Measurements from ENCODE around the gene KMT2D.

KMT2D gene

DNA sequence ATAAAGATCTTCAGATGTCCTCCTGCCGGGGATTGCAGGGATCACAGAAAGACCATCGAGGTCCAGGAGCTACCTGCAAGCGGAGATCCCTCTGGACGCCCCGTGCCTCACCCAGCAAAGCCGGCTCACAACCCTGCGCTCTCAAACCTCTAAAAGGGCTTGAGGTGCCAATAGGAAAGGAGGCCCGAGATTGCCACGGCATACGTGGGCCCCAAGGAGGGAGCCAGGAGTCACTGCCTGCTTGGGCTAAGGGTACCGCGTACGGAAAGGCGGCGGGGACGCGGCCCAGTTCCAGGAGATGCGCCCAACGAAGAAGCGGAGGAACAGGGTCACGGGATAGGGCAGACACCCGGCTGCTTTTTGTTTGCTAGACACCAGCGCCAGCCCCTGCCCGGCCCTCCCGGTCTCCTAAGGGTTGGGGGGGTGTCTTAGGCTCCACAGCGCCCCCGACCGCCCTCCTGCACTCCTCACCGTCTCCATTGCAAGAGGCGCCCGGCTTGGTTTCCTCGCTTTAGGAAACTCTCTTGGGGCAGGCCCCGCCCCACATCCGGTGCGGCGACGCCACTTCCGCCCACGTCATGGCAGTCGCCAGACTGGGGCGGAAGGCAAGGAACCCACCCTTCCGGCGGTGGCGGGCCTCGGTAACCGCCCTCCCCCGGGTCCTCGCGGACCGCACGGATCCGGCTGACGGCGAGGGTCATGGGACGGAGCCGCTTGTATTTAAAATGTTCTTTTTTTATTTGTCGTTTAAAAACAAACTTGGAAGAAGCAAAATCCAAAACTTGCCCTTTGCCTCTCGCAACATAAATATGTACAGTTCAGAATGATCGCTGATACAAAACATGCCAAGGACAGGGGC lies 42.1 kb downstream of the KMT2D start, which contains the start of gene PRKAG1:
TSS of gene PRKAG1 (minus strand) at position 516 of the 859 bp plus-strand sequence. CDS start at position 480, 36 bp downstream.
- no peaks in the 10 kb centered on the region for H3K9me3 ChIP-seq (ENCODE audit: low read length)
- no peak within 1 kb of the TSS for H2AFZ ChIP-seq (ENCODE audit: low read length)
- H3K27ac ChIP-seq (ENCODE audit: low read depth, low read length, poor library complexity, severe bottlenecking): peak within 1 kb of the TSS; percentile 96
- H3F3A ChIP-seq (ENCODE audit: insufficient read depth, low read length): peaks cover 4% of the 10 kb centered on the region; the same call in 1 of the 2 replicates
- peak; percentile 56 for TF ChIP-seq CTCF (IDR thresholded peaks at IDR 0.05; ENCODE audit: low read length)
- TF ChIP-seq EZH2 (IDR thresholded peaks at IDR 0.05; ENCODE audit: borderline replicate concordance, low read length): no peak
- H3K79me2 ChIP-seq (ENCODE audit: insufficient read depth, low read length): no peaks in the 10 kb centered on the region
- peaks cover 29% of the 10 kb centered on the region for H3K36me3 ChIP-seq (ENCODE audit: insufficient read depth, low read length)
- H3K9me2 ChIP-seq (ENCODE audit: low read depth, low read length): no peaks in the 10 kb centered on the region
- H3K4me2 ChIP-seq (ENCODE audit: low read length): peak within 1 kb of the TSS; percentile 92
- H3K9ac ChIP-seq (ENCODE audit: low read length): peak within 1 kb of the TSS; percentile 83
- H4K20me1 ChIP-seq (ENCODE audit: insufficient read depth, low read length): no peaks in the 10 kb centered on the region
- peak within 1 kb of the TSS; percentile 81 for H3K4me3 ChIP-seq (ENCODE audit: low read depth, low read length, poor library complexity, severe bottlenecking)
- H3K4me1 ChIP-seq (ENCODE audit: insufficient read depth, low read length, severe bottlenecking): peaks cover 24% of the 10 kb centered on the region
- no peaks in the 10 kb centered on the region for H3K27me3 ChIP-seq (ENCODE audit: insufficient read depth, low read length)

DNA sequence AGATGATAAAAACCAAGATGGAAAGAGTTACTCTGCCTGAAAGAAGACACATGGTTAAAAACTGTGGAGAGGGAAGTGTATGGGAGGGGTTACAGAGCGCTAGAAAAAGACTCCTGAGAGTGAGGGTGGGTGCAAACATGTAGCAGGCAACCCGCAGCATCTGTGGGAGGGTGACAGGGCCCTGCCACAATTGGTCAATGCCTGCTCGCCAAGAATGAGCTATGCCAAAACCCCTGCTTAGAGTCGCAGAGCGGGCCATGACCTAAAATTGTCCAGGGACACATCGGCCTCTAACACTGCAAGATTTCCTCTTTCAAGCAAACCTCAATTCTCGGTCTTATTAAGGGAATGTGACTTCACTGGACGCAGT lies 42.7 kb downstream of the KMT2D start:
- Histone ChIP-seq H3K4me1 (ENCODE audit: insufficient read depth, low read length, severe bottlenecking) (peaks cover 28% of the 10 kb centered on the region), H3F3A (ENCODE audit: insufficient read depth, low read length) (peaks cover 4% of the 10 kb centered on the region; the same call in 1 of the 2 replicates), H3K9me2 (ENCODE audit: low read depth, low read length) (no peaks in the 10 kb centered on the region), H3K36me3 (ENCODE audit: insufficient read depth, low read length) (peaks cover 24% of the 10 kb centered on the region), H3K4me3 (ENCODE audit: low read depth, low read length, poor library complexity, severe bottlenecking) (peak overlapping the region; percentile 81), H3K9ac (ENCODE audit: low read length) (peak overlapping the region; percentile 83), H3K4me2 (ENCODE audit: low read length) (peak overlapping the region; percentile 92), H2AFZ (ENCODE audit: low read length) (no peak overlapping the region), H4K20me1 (ENCODE audit: insufficient read depth, low read length) (no peaks in the 10 kb centered on the region), H3K79me2 (ENCODE audit: insufficient read depth, low read length) (no peaks in the 10 kb centered on the region), H3K27me3 (ENCODE audit: insufficient read depth, low read length) (no peaks in the 10 kb centered on the region), H3K9me3 (ENCODE audit: low read length) (no peaks in the 10 kb centered on the region), H3K27ac (ENCODE audit: low read depth, low read length, poor library complexity, severe bottlenecking) (peak overlapping the region; percentile 46)
- TF ChIP-seq CTCF (IDR thresholded peaks at IDR 0.05; ENCODE audit: low read length) (no peak), EZH2 (IDR thresholded peaks at IDR 0.05; ENCODE audit: borderline replicate concordance, low read length) (no peak)

DNA sequence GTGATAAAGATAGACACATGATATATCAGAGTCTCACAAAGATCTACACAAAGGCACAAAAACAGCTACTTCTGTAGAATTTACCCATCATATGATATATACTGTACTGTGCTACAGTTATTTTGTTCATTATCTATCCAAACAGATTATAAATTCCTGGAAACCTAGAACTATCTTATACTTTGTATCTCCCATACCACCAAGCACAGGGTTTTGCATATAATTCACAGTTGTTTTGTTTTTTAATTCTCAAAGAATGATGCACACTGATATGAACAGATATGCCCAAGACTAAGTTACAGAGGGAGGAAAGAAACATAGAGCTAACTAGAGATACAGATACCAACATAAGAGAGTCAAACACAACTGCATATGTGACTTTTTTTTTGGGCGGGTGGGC lies 45.4 kb downstream of the KMT2D start:
- H3K4me2 ChIP-seq (ENCODE audit: low read length): no peak overlapping the region
- peaks cover 4% of the 10 kb centered on the region; the same call in 1 of the 2 replicates for H3F3A ChIP-seq (ENCODE audit: insufficient read depth, low read length)
- no peaks in the 10 kb centered on the region for H4K20me1 ChIP-seq (ENCODE audit: insufficient read depth, low read length)
- H3K36me3 ChIP-seq (ENCODE audit: insufficient read depth, low read length): peaks cover 28% of the 10 kb centered on the region
- H3K79me2 ChIP-seq (ENCODE audit: insufficient read depth, low read length): no peaks in the 10 kb centered on the region
- TF ChIP-seq CTCF (IDR thresholded peaks at IDR 0.05; ENCODE audit: low read length): no peak
- TF ChIP-seq EZH2 (IDR thresholded peaks at IDR 0.05; ENCODE audit: borderline replicate concordance, low read length): no peak
- H3K27ac ChIP-seq (ENCODE audit: low read depth, low read length, poor library complexity, severe bottlenecking): no peak overlapping the region
- H3K9me3 ChIP-seq (ENCODE audit: low read length): no peaks in the 10 kb centered on the region
- no peaks in the 10 kb centered on the region for H3K27me3 ChIP-seq (ENCODE audit: insufficient read depth, low read length)
- peaks cover 28% of the 10 kb centered on the region for H3K4me1 ChIP-seq (ENCODE audit: insufficient read depth, low read length, severe bottlenecking)
- H2AFZ ChIP-seq (ENCODE audit: low read length): no peak overlapping the region
- H3K9me2 ChIP-seq (ENCODE audit: low read depth, low read length): no peaks in the 10 kb centered on the region
- no peak overlapping the region for H3K4me3 ChIP-seq (ENCODE audit: low read depth, low read length, poor library complexity, severe bottlenecking)
- no peak overlapping the region for H3K9ac ChIP-seq (ENCODE audit: low read length)
